ENCODE results near the gene ZNF175. TPM values are rescaled to one million over a fixed set of nuclear protein-coding genes. Genes with fewer than 3 reads are reported as not detected.
A peak's percentile ranks its signal among the peaks of the same experiment; 100 is the strongest.

The ZNF175 gene
- total RNA-seq, 1 donor from 2014 or later = 1.7 TPM

GRCh38 chr19:51564791-51565190 lies 6.3 kb upstream of the ZNF175 start:
- no peak for DNase-seq (ENCODE audit: low read depth)
- TF ChIP-seq CTCF (conservative IDR thresholded peaks at IDR 0.05; ENCODE audit: low read depth, low read length) = no peak
- H3K4me3 ChIP-seq (ENCODE audit: low read depth, low read length) = no peak overlapping the region

DNA sequence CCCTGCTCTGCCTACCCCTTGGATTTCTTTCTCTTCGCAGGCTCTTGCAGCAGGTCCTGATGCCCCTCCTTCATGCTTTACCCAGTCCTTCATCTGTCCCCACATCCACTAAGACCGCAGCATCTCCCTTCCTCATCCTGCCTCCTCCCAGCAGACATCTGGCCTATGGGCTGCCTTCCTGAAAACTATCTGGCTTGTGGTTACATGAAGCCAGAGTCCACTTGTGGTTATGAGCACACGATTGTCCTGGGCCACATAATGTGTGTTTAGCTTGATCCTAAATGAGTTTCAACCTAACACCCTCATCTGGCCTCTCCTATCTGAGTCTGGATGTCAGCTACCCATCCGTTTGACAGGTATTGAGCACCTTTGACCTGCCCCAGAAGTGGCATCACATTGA lies 5.5 kb upstream of the ZNF175 start:
- no peak for DNase-seq (ENCODE audit: low read depth)
- no peak for TF ChIP-seq CTCF (conservative IDR thresholded peaks at IDR 0.05; ENCODE audit: low read depth, low read length)
- no peak overlapping the region for H3K4me3 ChIP-seq (ENCODE audit: low read depth, low read length)

DNA sequence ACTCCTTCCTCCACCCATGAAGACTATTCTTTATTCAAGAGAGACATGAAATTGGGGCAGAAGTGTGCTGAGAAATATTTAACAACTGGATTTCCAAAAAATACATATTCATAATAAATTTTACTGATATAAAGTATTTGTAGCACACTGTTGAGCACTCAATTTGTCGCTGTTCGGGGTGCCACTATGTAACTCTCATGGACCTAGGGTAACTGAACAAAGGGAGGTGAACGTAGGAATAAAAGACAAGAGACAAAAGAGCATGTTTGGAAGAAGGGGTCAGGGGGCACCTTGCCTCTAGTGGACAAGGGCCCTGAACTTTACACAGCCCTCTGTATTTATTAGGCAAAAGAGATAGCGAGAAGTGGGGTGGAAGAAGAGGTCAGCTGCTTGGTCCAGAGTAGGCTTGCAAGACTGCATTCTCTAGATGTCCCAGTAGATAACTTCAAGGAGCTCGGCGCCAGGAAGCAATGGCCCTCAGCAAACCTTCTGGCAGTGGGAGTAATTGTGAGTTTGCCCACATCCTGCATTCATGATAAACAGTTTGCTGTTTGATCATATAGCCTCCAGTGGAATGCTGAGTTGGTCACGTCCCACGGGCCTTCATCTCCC lies 4.5 kb upstream of the ZNF175 start:
- no peak for DNase-seq (ENCODE audit: low read depth)
- no peak overlapping the region for H3K4me3 ChIP-seq (ENCODE audit: low read depth, low read length)
- TF ChIP-seq CTCF (conservative IDR thresholded peaks at IDR 0.05; ENCODE audit: low read depth, low read length) = no peak

- DNase-seq (ENCODE audit: low read depth) = no peak
- no peak overlapping the region for H3K4me3 ChIP-seq (ENCODE audit: low read depth, low read length)
- no peak for TF ChIP-seq CTCF (conservative IDR thresholded peaks at IDR 0.05; ENCODE audit: low read depth, low read length)
These were observed 3.5 kb upstream of the ZNF175 start for GRCh38 chr19:51567583-51567982.

- no peak for TF ChIP-seq CTCF (conservative IDR thresholded peaks at IDR 0.05; ENCODE audit: low read depth, low read length)
- no peak overlapping the region for H3K4me3 ChIP-seq (ENCODE audit: low read depth, low read length)
- DNase-seq (ENCODE audit: low read depth) = no peak
These were observed 2.6 kb upstream of the ZNF175 start for GRCh38 chr19:51568456-51568855.

GRCh38 chr19:51571599-51571998 lies 516 bp downstream of the ZNF175 start:
- TF ChIP-seq CTCF (conservative IDR thresholded peaks at IDR 0.05; ENCODE audit: low read depth, low read length) = no peak
- H3K4me3 ChIP-seq (ENCODE audit: low read depth, low read length) = peak overlapping the region; percentile 68
- no peak for DNase-seq (ENCODE audit: low read depth)

DNA sequence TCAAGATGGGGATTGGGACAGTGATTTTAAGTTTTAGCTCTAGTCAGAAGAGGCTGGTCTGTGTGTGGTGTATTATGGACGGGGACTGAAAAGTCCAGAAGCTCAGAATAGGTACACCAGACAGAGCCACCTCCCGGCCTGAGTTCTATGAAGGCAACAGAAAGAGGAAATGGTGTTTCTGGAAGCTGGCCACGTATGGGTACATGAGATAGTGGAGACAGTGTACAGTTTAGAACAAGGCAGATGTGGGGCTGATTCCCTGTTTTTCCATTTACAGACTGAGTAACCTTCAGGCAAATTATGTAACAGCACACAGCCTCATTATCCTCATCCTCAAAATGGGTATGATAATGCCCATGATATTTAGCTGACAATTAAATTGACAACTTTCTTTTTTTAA lies 1.3 kb downstream of the ZNF175 start:
- DNase-seq (ENCODE audit: low read depth) = no peak
- H3K4me3 ChIP-seq (ENCODE audit: low read depth, low read length) = peak overlapping the region; percentile 68
- no peak for TF ChIP-seq CTCF (conservative IDR thresholded peaks at IDR 0.05; ENCODE audit: low read depth, low read length)

Measured in epithelial cell of proximal tubule (primary cell).